Measurements from ENCODE around the gene LSM14A. TPM values are rescaled to one million over a fixed set of nuclear protein-coding genes. Genes with fewer than 3 reads are reported as not detected.
A peak's percentile ranks its signal among the peaks of the same experiment; 100 is the strongest.
"Not testable (repeated sequence)": the region's sequence is repeated elsewhere in the genome, so short reads cannot be mapped to it uniquely, and the experiment has no call there.

Gene LSM14A
- total and polyA plus RNA-seq, 9 of the 15 experiments (the other 6 are each of a cell fraction or from before 2014, with no cell fraction given) = 19.5 to 150 (median 95.1) TPM

- no peak for TF ChIP-seq GTF2B (IDR thresholded peaks at IDR 0.05; ENCODE audit: extremely low read depth, insufficient read length)
- TF ChIP-seq ZNF766 (CRISPR knock-in tag; conservative IDR thresholded peaks at IDR 0.05) = peak; percentile 94
- TF ChIP-seq TRIM28 (IDR thresholded peaks at IDR 0.05) = no peak
- peak; percentile 89 for TF ChIP-seq BCOR (IDR thresholded peaks at IDR 0.05)
- no peak for TF ChIP-seq EGR1 (conservative IDR thresholded peaks at IDR 0.05)
- TF ChIP-seq EHMT2 (IDR thresholded peaks at IDR 0.05) = 0 out of 2 replicates have a peak, but pooled peaks have one; percentile 57
- TF ChIP-seq IFI16 (CRISPR knock-in tag; IDR thresholded peaks at IDR 0.05) = no peak
- no peak for TF ChIP-seq ZNF224 (CRISPR knock-in tag; IDR thresholded peaks at IDR 0.05)
- 0 out of 2 replicates have a peak, but pooled peaks have one; percentile 6 for TF ChIP-seq DPF2 (IDR thresholded peaks at IDR 0.05)
These were observed 7.0 kb upstream of the LSM14A start (continued) for GRCh38 chr19:34165295-34165738.

- FAIRE-seq; H3K27me3 ChIP-seq (ENCODE audit: control insufficient read depth in 2 of 2, insufficient read depth in 2 of 2, low read length in 2 of 2); H3K36me3 ChIP-seq (ENCODE audit: control insufficient read depth, insufficient read depth, low read length); CTCF ChIA-PET (ENCODE audit: low intra/inter-chr PET ratio); H3K9ac ChIP-seq (ENCODE audit: insufficient read depth in 1 of 2, low read depth in 2 of 2, low read length in 2 of 2); H3K9me3 ChIP-seq (replicated peaks; ENCODE audit: control insufficient read depth, insufficient read depth, low read depth, low read length); in situ Hi-C loops (cut with MboI); ATAC-seq; DNase-seq (ENCODE audit: extremely low read depth in 1 of 4, low spot score in 3 of 4); H3K9me1 ChIP-seq (ENCODE audit: control insufficient read depth, insufficient read depth, low read length); H3K27ac ChIP-seq (ENCODE audit: extremely low read depth, low read depth, low read length); H3K4me2 ChIP-seq (ENCODE audit: insufficient read depth, low read length); H3K4me3 ChIP-seq; H2AFZ ChIP-seq (ENCODE audit: low read depth, low read length); BruUV-seq (replicated peaks): not testable (repeated sequence)
- H3K79me2 ChIP-seq (ENCODE audit: control insufficient read depth, insufficient read depth, low read length) = peaks cover 32% of the 10 kb centered on the region
- WGBS (ENCODE audit: insufficient coverage, low coverage, missing lambda C conversion rate) = 89% methylated on average over 12 of the region's 12 CpGs
- peaks cover 11% of the 10 kb centered on the region for H4K20me1 ChIP-seq (replicated peaks; ENCODE audit: control insufficient read depth, insufficient read depth, low read length)
- intact Hi-C loops (cut with micrococcal nuclease) = loop anchor here (5.0 kb wide), 1 partner anchor 48 kb away; no protein-coding TSS in a partner anchor
- POLR2A ChIA-PET = interaction anchor here (0.6 to 2.3 kb wide), 5 partner anchors 9 to 402 kb away, joined by 3 to 9 read pairs (median 4); no protein-coding TSS in a partner anchor
- H3K4me1 ChIP-seq (replicated peaks in 1 of 2; ENCODE audit: control insufficient read depth in 2 of 2, insufficient read depth in 2 of 2, low read length in 2 of 2) = peaks cover 27% of the 10 kb centered on the region in 2 experiments
These were observed 2.7 kb upstream of the LSM14A start for GRCh38 chr19:34169475-34170199.

Measured in K562 (cell line).